ENCODE results near the gene MYO18A.

The MYO18A gene

GRCh38 chr17:29120433-29120832, 59.8 kb downstream of the MYO18A start:
- DNase-seq: no peak

GRCh38 chr17:29119265-29119664, 60.9 kb downstream of the MYO18A start:
- DNase-seq: no peak

GRCh38 chr17:29116804-29117753, 63.1 kb downstream of the MYO18A start:
- DNase-seq: peak; percentile 94

- peak; percentile 70 for DNase-seq
Observed at GRCh38 chr17:29115961-29116803, 64.0 kb downstream of the MYO18A start.

- no peak for DNase-seq
Observed at GRCh38 chr17:29115435-29115834, 64.8 kb downstream of the MYO18A start.

GRCh38 chr17:29114141-29114540, 66.1 kb downstream of the MYO18A start:
- no peak for DNase-seq

- DNase-seq: no peak
Observed at GRCh38 chr17:29113334-29113733, 66.9 kb downstream of the MYO18A start.

GRCh38 chr17:29112771-29113295, 67.4 kb downstream of the MYO18A start:
- DNase-seq: no peak

- peak; percentile 91 for DNase-seq
Observed at GRCh38 chr17:29111816-29112499, 68.2 kb downstream of the MYO18A start.

- DNase-seq: no peak
Observed at GRCh38 chr17:29110372-29110757, 69.8 kb downstream of the MYO18A start.

GRCh38 chr17:29109477-29110371, 70.5 kb downstream of the MYO18A start:
- no peak for DNase-seq

- DNase-seq: no peak
Observed at GRCh38 chr17:29108823-29109476, 71.2 kb downstream of the MYO18A start.

GRCh38 chr17:29107933-29108822, 72.0 kb downstream of the MYO18A start:
- no peak for DNase-seq

GRCh38 chr17:29107084-29107483, 73.1 kb downstream of the MYO18A start:
- no peak for DNase-seq

- no peak for DNase-seq
Observed at GRCh38 chr17:29103341-29103740, 76.9 kb downstream of the MYO18A start.

GRCh38 chr17:29102741-29103181, 77.4 kb downstream of the MYO18A start:
- DNase-seq: no peak

- no peak for DNase-seq
Observed at GRCh38 chr17:29102046-29102445, 78.2 kb downstream of the MYO18A start.

GRCh38 chr17:29100296-29100695, 79.9 kb downstream of the MYO18A start:
- DNase-seq: no peak

- DNase-seq: no peak
Observed at GRCh38 chr17:29099527-29099926, 80.7 kb downstream of the MYO18A start.

GRCh38 chr17:29096094-29096493, 84.1 kb downstream of the MYO18A start:
- DNase-seq: no peak

All from activated CD8-positive, alpha-beta memory T cell treated with anti-CD3 and anti-CD28 coated beads, Interleukin-2, amount 50 U/mL, for 48 hours (primary cell).